Endothelial cell (in vitro differentiated cells): ENCODE data around the gene CARMIL3. TPM values are rescaled to one million over a fixed set of nuclear protein-coding genes. Genes with fewer than 3 reads are reported as not detected.

Experiments
- DNase-seq: peaks from one replicate; pipeline ENCODE4 v3.0.0; 2021; ENCODE audit warnings: low spot score
- H3K27ac Mint-ChIP-seq: one replicate; pipeline ENCODE4 v1.8.0; 2021; ENCODE audit warnings: mixed read lengths, inconsistent platforms; ENCODE audit not compliant: unreplicated experiment
- H3K27me3 Mint-ChIP-seq: one replicate; pipeline ENCODE4 v1.8.0; 2021; ENCODE audit warnings: mild to moderate bottlenecking, moderate library complexity, mixed read lengths, inconsistent platforms; ENCODE audit not compliant: unreplicated experiment
- H3K36me3 Mint-ChIP-seq: one replicate; pipeline ENCODE4 v1.8.0; 2021; ENCODE audit warnings: mild to moderate bottlenecking, low read depth, mixed read lengths, inconsistent platforms; ENCODE audit not compliant: unreplicated experiment
- H3K4me1 Mint-ChIP-seq: one replicate; pipeline ENCODE4 v1.8.0; 2021; ENCODE audit warnings: mild to moderate bottlenecking, mixed read lengths, inconsistent platforms; ENCODE audit not compliant: unreplicated experiment
- H3K4me3 Mint-ChIP-seq: one replicate; pipeline ENCODE4 v1.8.0; 2021; ENCODE audit warnings: mild to moderate bottlenecking, mixed read lengths, inconsistent platforms; ENCODE audit not compliant: unreplicated experiment
- H3K9me3 Mint-ChIP-seq: one replicate; pipeline ENCODE4 v1.8.0; 2021; ENCODE audit warnings: mixed read lengths, inconsistent platforms; ENCODE audit not compliant: unreplicated experiment
- total RNA-seq: library from RNA; stranded (reverse); fragmentation: NEBNext Ultra II Directional; extraction: Animal tissue kit (Norgen Biotek cat#: 25700); gene quantifications from one replicate; pipeline ENCODE4 v1.2.1, GENCODE V29; 2021; ENCODE audit not compliant: unreplicated experiment
- TF ChIP-seq, protein P1 (sequence below): fragments of 200-600 bp; sonication (generic); IDR thresholded peaks from one replicate; pipeline ENCODE4 v1.5.0; 2021; ENCODE audit warnings: antibody characterized with exemption; ENCODE audit not compliant: unreplicated experiment

Gene CARMIL3
- total RNA-seq, 1 donor from 2014 or later = 1.4 TPM

- Mint-ChIP-seq H3K4me3 (no peak overlapping the region), H3K27me3 (peaks cover 24% of the 10 kb centered on the region), H3K27ac (no peak overlapping the region), H3K4me1 (peaks cover 6% of the 10 kb centered on the region), H3K9me3 (no peaks in the 10 kb centered on the region), H3K36me3 (no peaks in the 10 kb centered on the region)
- TF ChIP-seq, protein P1, sequence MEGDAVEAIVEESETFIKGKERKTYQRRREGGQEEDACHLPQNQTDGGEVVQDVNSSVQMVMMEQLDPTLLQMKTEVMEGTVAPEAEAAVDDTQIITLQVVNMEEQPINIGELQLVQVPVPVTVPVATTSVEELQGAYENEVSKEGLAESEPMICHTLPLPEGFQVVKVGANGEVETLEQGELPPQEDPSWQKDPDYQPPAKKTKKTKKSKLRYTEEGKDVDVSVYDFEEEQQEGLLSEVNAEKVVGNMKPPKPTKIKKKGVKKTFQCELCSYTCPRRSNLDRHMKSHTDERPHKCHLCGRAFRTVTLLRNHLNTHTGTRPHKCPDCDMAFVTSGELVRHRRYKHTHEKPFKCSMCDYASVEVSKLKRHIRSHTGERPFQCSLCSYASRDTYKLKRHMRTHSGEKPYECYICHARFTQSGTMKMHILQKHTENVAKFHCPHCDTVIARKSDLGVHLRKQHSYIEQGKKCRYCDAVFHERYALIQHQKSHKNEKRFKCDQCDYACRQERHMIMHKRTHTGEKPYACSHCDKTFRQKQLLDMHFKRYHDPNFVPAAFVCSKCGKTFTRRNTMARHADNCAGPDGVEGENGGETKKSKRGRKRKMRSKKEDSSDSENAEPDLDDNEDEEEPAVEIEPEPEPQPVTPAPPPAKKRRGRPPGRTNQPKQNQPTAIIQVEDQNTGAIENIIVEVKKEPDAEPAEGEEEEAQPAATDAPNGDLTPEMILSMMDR = no peak
- DNase-seq = no peak
Measured at GRCh38 chr14:24057271-24057670, 5.5 kb downstream of the CARMIL3 start.

GRCh38 chr14:24057867-24058259 is 6.1 kb downstream of the CARMIL3 start:
- peaks cover 3% of the 10 kb centered on the region for H3K4me1 Mint-ChIP-seq
- H3K9me3 Mint-ChIP-seq = no peaks in the 10 kb centered on the region
- TF ChIP-seq, protein P1 = no peak
- no peak for DNase-seq
- no peak overlapping the region for H3K4me3 Mint-ChIP-seq
- no peaks in the 10 kb centered on the region for H3K36me3 Mint-ChIP-seq
- H3K27me3 Mint-ChIP-seq = peaks cover 26% of the 10 kb centered on the region
- H3K27ac Mint-ChIP-seq = no peak overlapping the region

GRCh38 chr14:24058260-24058950 is 6.6 kb downstream of the CARMIL3 start:
- H3K4me1 Mint-ChIP-seq = no peaks in the 10 kb centered on the region
- peak overlapping the region; percentile 64 for H3K27ac Mint-ChIP-seq
- TF ChIP-seq, protein P1 = peak; percentile 73
- H3K36me3 Mint-ChIP-seq = no peaks in the 10 kb centered on the region
- peaks cover 23% of the 10 kb centered on the region for H3K27me3 Mint-ChIP-seq
- peak overlapping the region; percentile 37 for H3K4me3 Mint-ChIP-seq
- H3K9me3 Mint-ChIP-seq = no peaks in the 10 kb centered on the region
- peak; percentile 86 for DNase-seq

GRCh38 chr14:24058951-24059475 is 7.2 kb downstream of the CARMIL3 start:
- Mint-ChIP-seq H3K36me3 (no peaks in the 10 kb centered on the region), H3K27me3 (peaks cover 23% of the 10 kb centered on the region), H3K4me3 (peak overlapping the region; percentile 37), H3K27ac (peak overlapping the region; percentile 64), H3K9me3 (no peaks in the 10 kb centered on the region), H3K4me1 (no peaks in the 10 kb centered on the region)
- TF ChIP-seq, protein P1 = no peak
- no peak for DNase-seq

DNA sequence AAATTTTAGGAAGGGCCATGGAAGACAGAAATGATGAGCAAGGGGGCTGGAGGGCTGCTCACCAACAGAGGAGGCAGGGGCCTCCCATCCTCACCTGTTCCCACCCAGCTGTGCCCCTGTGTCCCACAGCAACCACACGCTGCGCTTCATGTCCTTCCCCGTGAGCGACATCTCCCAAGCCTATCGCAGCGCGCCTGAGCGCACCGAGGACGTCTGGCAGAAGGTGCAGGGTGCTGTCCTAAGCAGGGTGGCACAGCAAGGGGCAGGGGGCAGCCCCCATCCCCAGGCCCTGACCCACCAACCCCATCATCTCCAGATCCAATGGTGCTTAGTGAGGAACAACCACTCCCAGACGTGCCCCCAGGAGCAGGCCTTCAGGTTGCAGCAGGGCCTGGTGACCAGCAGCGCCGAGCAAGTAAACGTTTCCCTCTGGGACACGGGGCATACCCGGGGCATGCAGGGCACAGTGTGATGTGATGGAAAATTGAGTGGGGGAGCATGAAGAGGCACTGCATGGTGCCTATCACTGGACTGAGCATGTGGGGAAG is 8.1 kb downstream of the CARMIL3 start:
- Mint-ChIP-seq H3K4me1 (no peaks in the 10 kb centered on the region), H3K4me3 (no peak overlapping the region), H3K9me3 (no peaks in the 10 kb centered on the region), H3K27ac (no peak overlapping the region), H3K27me3 (peaks cover 20% of the 10 kb centered on the region), H3K36me3 (no peaks in the 10 kb centered on the region)
- DNase-seq = no peak
- TF ChIP-seq, protein P1 = no peak
